Activated CD4-positive, alpha-beta T cell treated with anti-CD3 and anti-CD28 coated beads, Interleukin-2, amount 10 ng/mL, durations not matched to agents 7 days and 5 days (primary cell): ENCODE results near the gene CHD1L. TPM values are rescaled to one million over a fixed set of nuclear protein-coding genes. Genes with fewer than 3 reads are reported as not detected.
"Not testable (repeated sequence)": the region's sequence is repeated elsewhere in the genome, so short reads cannot be mapped to it uniquely, and the experiment has no call there.

Source experiments
- CTCF ChIA-PET: fragments of 350-600 bp; sonication (Branson Sonifier 250); formaldehyde crosslinking; loops from one replicate; lab custom pipeline; 2021; ENCODE audit warnings: antibody characterized with exemption; lab: Charles Lee
- POLR2A ChIA-PET: fragments of 350-600 bp; sonication (Branson Sonifier 250); formaldehyde crosslinking; loops from one replicate; lab custom pipeline; 2021; ENCODE audit warnings: antibody characterized with exemption; lab: Charles Lee
- DNase-seq: peaks from one replicate; pipeline ENCODE4 v3.0.0-alpha.2; 2020
- H3K27ac Mint-ChIP-seq: one replicate; pipeline ENCODE4 v1.8.0; 2021; ENCODE audit warnings: mild to moderate bottlenecking, moderate library complexity, mixed read lengths
- H3K27me3 Mint-ChIP-seq: one replicate; pipeline ENCODE4 v1.8.0; 2021; ENCODE audit warnings: mixed read lengths
- H3K36me3 Mint-ChIP-seq: one replicate; pipeline ENCODE4 v1.8.0; 2021; ENCODE audit warnings: low read depth, mixed read lengths
- H3K4me1 Mint-ChIP-seq: one replicate; pipeline ENCODE4 v1.8.0; 2021; ENCODE audit warnings: mixed read lengths
- H3K4me3 Mint-ChIP-seq: one replicate; pipeline ENCODE4 v1.8.0; 2021; ENCODE audit warnings: mild to moderate bottlenecking, moderate library complexity, mixed read lengths
- H3K9me3 Mint-ChIP-seq: one replicate; pipeline ENCODE4 v1.8.0; 2021; ENCODE audit warnings: mixed read lengths
- total RNA-seq, 2 experiments: library from RNA; stranded (reverse); gene quantifications; one replicate each; pipeline ENCODE4 v1.2.3, GENCODE V29; 2021

The CHD1L gene
- total RNA-seq, 2 experiments from 2014 or later = 50.0 to 55.9 TPM

DNA sequence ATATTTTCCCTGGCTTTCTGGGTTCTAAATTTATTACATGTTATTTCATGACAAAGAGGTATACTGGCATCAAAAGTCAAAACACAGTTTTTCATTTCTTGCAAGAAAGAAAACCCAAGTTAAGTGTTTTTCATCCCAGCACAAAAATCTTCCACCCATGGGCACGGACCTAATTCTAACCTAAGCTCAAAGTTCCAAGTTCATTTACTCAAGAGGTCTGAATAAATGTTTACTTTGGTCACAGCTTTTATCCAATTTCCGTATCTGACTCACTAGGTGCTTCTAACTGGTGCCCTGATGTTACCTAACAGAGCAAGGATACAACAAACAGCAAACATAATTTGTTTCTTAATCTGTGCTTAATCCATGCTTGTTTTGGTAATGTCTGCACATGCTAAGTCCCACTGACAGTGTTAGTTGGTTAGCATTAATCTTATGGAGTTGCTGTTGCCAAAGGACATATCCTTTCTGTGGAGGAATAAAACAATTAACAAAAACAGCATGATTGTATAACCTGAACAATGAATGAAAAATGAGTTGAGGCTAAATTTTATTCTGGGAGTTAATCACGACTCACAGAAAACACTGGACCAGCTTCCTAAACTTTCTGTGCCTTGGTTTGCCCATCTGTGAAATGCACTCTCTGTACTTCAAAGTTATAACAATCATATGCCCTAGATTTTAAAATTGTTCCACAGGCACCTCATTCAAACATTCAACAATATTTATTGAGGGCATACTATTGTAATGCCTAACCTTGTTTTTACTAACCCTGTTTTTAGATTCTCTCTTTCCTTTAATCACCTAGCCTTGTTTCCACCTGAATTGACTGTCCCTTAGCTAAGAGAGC, 4.2 kb upstream of the CHD1L start:
- no peaks in the 10 kb centered on the region for H3K36me3 Mint-ChIP-seq
- POLR2A ChIA-PET = no interaction called here
- H3K27me3 Mint-ChIP-seq = peaks cover 5% of the 10 kb centered on the region
- CTCF ChIA-PET = no interaction called here
- peaks cover 5% of the 10 kb centered on the region for H3K9me3 Mint-ChIP-seq
- peaks cover 8% of the 10 kb centered on the region for H3K4me1 Mint-ChIP-seq
- DNase-seq = no peak
- H3K4me3 Mint-ChIP-seq = no peak overlapping the region
- H3K27ac Mint-ChIP-seq = no peak overlapping the region

DNA sequence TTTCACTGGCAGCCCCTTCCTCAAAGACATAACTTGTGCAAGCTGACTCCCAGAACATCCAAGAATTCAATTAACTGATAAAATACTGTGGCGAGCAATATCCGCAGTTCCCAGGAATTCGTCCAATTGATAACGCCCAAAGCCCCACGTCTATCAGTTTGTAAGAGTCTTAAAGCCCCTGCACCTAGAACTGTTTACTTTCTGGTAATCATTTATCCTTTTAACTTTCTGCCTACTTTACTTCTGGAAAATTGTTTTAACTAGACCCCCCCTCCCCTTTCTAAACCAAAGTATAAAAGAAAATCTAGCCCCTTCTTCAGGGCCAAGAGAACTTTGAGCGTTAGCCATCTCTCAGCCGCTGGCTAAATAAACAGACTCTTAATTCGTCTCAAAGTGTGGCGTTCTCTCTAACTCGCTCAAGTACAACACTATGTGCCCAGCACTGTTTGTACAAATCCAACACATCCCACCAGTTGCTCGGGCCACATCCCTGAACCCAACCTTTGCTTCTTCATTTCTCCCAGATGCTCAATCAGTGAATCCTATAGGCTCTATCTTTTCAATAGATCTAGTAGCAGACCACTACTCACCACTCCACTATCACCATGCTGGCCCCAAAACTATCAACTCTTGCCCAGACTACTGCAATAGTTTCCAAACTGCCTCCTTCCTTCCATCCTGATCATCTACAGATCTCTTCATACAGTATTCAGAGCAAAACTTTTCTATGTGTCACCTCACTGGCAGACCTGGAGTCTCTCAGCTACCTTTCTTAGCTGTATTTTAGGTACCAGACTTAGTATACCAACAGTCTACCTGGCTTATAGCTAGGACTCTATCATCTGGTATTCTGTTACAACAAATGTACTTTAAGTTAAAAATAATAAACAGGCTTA, 3.3 kb upstream of the CHD1L start:
- H3K4me1 Mint-ChIP-seq = peaks cover 13% of the 10 kb centered on the region
- H3K27me3 Mint-ChIP-seq = peaks cover 5% of the 10 kb centered on the region
- H3K9me3 Mint-ChIP-seq = peaks cover 5% of the 10 kb centered on the region
- H3K36me3 Mint-ChIP-seq = peaks cover 4% of the 10 kb centered on the region
- no peak for DNase-seq
- ChIA-PET CTCF (interaction anchor here (0.7 kb wide), 1 partner anchor 66 kb away, joined by 3 read pairs; no protein-coding TSS in a partner anchor), POLR2A (no interaction called here)
- H3K4me3 Mint-ChIP-seq = no peak overlapping the region
- H3K27ac Mint-ChIP-seq = no peak overlapping the region

DNA sequence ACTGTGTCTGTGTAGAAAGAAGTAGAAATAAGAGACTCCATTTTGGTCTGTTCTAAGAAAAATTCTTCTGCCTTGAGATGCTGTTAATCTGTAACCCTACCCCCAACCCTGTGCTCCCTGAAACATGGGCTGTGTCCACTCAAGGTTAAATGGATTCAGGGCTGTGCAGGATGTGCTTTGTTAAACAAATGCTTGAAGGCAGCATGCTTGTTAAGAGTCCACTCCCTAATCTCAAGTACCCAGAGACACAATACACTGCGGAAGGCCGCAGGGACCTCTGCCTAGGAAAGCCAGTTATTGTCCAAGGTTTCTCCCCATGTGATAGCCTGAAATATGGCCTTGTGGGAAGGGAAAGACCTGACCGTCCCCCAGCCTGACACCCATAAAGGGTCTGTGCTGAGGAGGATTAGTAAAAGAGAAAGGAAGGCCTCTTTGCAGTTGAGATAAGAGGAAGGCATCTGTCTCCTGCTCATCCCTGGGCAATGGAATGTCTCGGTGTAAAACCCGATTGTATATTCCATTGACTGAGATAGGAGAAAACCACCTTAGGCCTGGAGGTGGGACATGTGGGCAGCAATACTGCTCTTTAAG, 2.3 kb upstream of the CHD1L start:
- H3K27ac Mint-ChIP-seq, H3K4me3 Mint-ChIP-seq, H3K9me3 Mint-ChIP-seq, POLR2A ChIA-PET, H3K27me3 Mint-ChIP-seq, DNase-seq, H3K36me3 Mint-ChIP-seq: not testable (repeated sequence)
- peaks cover 21% of the 10 kb centered on the region for H3K4me1 Mint-ChIP-seq
- CTCF ChIA-PET = interaction anchor here (0.7 kb wide), 1 partner anchor 67 kb away, joined by 3 read pairs; no protein-coding TSS in a partner anchor

- CTCF ChIA-PET = interaction anchor here (0.6 to 2.9 kb wide), 21 partner anchors 10 to 650 kb away, joined by 3 to 28 read pairs (median 6); partner anchors contain the start of genes FMO5 and PRKAB2
- no peaks in the 10 kb centered on the region for H3K9me3 Mint-ChIP-seq
- peaks cover 37% of the 10 kb centered on the region for H3K4me1 Mint-ChIP-seq
- H3K4me3 Mint-ChIP-seq = peak overlapping the region; percentile 72
- POLR2A ChIA-PET = interaction anchor here (1.0 kb wide), 1 partner anchor 158 kb away, joined by 5 read pairs; no protein-coding TSS in a partner anchor
- DNase-seq = no peak
- H3K27me3 Mint-ChIP-seq = peaks cover 5% of the 10 kb centered on the region
- peak overlapping the region; percentile 80 for H3K27ac Mint-ChIP-seq
- H3K36me3 Mint-ChIP-seq = peaks cover 11% of the 10 kb centered on the region
Observed at GRCh38 chr1:147241934-147242448, 493 bp upstream of the CHD1L start.

DNA sequence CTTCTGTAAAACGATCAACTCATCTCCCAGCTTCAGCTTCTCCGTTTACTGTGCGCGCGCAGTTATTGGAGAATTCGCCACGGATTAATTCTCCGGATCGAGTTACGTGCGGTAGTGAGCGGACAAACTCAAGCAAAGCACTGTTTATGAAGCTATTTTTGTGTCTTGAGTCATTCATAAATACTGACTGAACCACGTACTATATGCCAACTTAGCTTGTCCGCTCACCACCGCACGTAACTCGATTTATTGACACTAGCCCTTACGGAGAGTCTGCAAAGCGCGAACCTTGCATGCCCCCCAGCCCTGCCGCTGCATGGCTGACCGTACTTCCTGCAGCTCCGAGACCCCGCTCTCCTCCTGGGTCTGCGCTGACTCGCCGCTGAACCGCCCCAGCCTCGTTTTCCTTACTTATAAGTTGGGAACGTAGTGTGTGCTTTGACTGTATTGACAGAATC, 773 bp downstream of the CHD1L start:
- Mint-ChIP-seq H3K27ac (peak overlapping the region; percentile 85), H3K27me3 (peaks cover 5% of the 10 kb centered on the region), H3K9me3 (no peaks in the 10 kb centered on the region), H3K4me1 (peaks cover 47% of the 10 kb centered on the region), H3K36me3 (peaks cover 15% of the 10 kb centered on the region), H3K4me3 (peak overlapping the region; percentile 95)
- CTCF ChIA-PET = interaction anchor here (0.7 to 2.9 kb wide), 15 partner anchors 11 to 649 kb away, joined by 3 to 28 read pairs (median 6); partner anchors contain the start of gene FMO5
- POLR2A ChIA-PET = interaction anchor here (0.6 to 0.9 kb wide), 2 partner anchors 28 to 159 kb away, joined by 3 to 5 read pairs; no protein-coding TSS in a partner anchor
- peak; percentile 26 for DNase-seq

DNA sequence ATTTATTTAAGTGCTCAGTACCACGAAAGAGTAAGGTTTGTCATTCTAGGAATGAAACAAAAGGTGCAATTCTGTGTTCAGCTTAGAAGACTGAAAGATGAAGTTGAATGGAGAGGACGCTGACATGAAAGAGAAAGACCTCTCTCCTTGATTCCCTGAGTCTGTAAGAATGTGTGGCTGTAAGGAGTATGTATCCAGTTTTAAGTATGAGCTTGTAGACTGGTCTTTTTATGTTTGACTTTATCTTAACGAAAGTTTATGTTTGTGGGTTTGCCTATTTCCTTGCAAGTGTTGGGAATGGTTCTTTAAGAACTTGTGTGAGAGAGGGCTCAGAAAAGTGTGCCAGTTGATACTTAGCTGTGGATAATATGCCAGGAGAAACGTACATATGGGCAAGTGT, 1.4 kb downstream of the CHD1L start:
- Mint-ChIP-seq H3K4me3 (peak overlapping the region; percentile 95), H3K36me3 (peaks cover 15% of the 10 kb centered on the region), H3K27me3 (peaks cover 3% of the 10 kb centered on the region), H3K9me3 (no peaks in the 10 kb centered on the region), H3K4me1 (peaks cover 48% of the 10 kb centered on the region), H3K27ac (peak overlapping the region; percentile 85)
- ChIA-PET POLR2A (interaction anchor here (0.9 kb wide), 1 partner anchor 160 kb away, joined by 5 read pairs; no protein-coding TSS in a partner anchor), CTCF (interaction anchor here (0.7 to 2.9 kb wide), 9 partner anchors 10 to 144 kb away, joined by 3 to 28 read pairs (median 6); partner anchors contain the start of gene FMO5)
- DNase-seq = no peak

GRCh38 chr1:147245129-147245528, 2.6 kb downstream of the CHD1L start:
- POLR2A ChIA-PET = no interaction called here
- no peak overlapping the region for H3K27ac Mint-ChIP-seq
- no peak overlapping the region for H3K4me3 Mint-ChIP-seq

DNA sequence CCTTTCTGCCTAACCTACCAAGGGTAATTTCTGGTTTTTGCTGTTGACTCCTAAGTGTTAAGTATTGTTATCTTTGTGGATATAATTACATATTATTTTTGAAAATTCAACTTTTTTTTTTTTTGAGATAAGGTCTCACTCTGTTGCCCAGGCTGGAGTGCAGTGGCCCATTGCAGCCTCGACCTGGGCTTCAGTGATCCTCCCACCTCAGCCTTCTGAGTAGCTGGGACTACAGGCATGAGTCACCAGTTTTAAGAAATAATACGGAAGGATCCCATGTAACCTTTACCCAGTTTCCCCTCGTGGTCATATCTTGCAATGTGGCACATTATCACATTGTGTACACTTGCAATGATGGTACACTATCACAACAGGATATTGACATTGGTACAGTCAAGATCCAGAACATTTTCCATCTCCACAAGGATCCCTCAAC, 3.1 kb downstream of the CHD1L start:
- H3K27ac Mint-ChIP-seq = no peak overlapping the region
- H3K36me3 Mint-ChIP-seq = peaks cover 15% of the 10 kb centered on the region
- CTCF ChIA-PET = interaction anchor here (0.6 kb wide), 1 partner anchor 155 kb away, joined by 4 read pairs; no protein-coding TSS in a partner anchor
- H3K27me3 Mint-ChIP-seq = no peaks in the 10 kb centered on the region
- no peak overlapping the region for H3K4me3 Mint-ChIP-seq
- POLR2A ChIA-PET = no interaction called here
- DNase-seq = no peak
- H3K9me3 Mint-ChIP-seq = no peaks in the 10 kb centered on the region
- peaks cover 59% of the 10 kb centered on the region for H3K4me1 Mint-ChIP-seq

More at GRCh38 chr1:147245129-147245528, 2.6 kb downstream of the CHD1L start:
- CTCF ChIA-PET = interaction anchor here (0.6 kb wide), 1 partner anchor 77 kb away, joined by 3 read pairs; no protein-coding TSS in a partner anchor
- DNase-seq = no peak
- Mint-ChIP-seq H3K9me3 (no peaks in the 10 kb centered on the region), H3K27me3 (no peaks in the 10 kb centered on the region), H3K4me1 (peaks cover 57% of the 10 kb centered on the region), H3K36me3 (peaks cover 15% of the 10 kb centered on the region)

DNA sequence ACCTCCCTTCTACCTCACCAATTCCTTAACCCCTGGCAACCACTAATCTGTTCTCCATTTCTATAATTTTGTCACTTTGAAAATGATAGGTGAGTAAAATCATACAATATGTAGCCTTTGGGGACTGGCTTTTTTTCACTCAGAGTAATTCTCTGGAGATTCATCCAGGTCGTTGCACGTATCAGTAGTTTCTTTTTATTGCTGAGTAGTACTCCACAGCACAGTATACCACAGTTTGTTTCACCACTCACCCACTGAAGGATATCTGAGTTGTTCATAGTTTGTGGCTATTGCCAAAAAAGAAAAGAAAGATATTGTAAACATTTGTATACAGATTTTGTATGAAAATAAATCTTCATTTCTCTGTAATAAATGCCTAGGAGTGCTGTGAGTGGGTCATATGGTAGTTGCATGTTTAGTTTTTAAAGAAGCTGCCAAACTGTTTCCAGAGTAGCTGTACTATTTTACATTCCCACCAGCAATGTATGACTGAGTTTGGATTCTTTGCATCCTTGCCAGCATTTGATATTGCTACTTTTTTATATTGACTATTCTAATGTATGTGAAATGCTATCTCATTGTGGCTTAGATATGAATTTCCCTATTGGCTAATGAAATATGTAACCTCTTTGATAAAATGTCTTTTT, 3.7 kb downstream of the CHD1L start:
- CTCF ChIA-PET = interaction anchor here (0.6 kb wide), 1 partner anchor 156 kb away, joined by 4 read pairs; no protein-coding TSS in a partner anchor
- Mint-ChIP-seq H3K9me3 (no peaks in the 10 kb centered on the region), H3K4me3 (no peak overlapping the region), H3K36me3 (peaks cover 15% of the 10 kb centered on the region), H3K27me3 (no peaks in the 10 kb centered on the region), H3K4me1 (peaks cover 61% of the 10 kb centered on the region), H3K27ac (no peak overlapping the region)
- POLR2A ChIA-PET = no interaction called here
- no peak for DNase-seq

GRCh38 chr1:147246910-147247655, 4.6 kb downstream of the CHD1L start:
- Mint-ChIP-seq H3K9me3 (no peaks in the 10 kb centered on the region), H3K27ac (no peak overlapping the region), H3K27me3 (no peaks in the 10 kb centered on the region), H3K4me3 (no peak overlapping the region), H3K36me3 (peaks cover 19% of the 10 kb centered on the region), H3K4me1 (peaks cover 55% of the 10 kb centered on the region)
- CTCF ChIA-PET = interaction anchor here (0.5 kb wide), 1 partner anchor 649 kb away, joined by 3 read pairs; no protein-coding TSS in a partner anchor
- DNase-seq = no peak
- POLR2A ChIA-PET = no interaction called here
